HL-60 (cell line): ENCODE results near the gene SLC15A1.

ENCODE experiments used
- CTCF ChIP-seq: IDR thresholded peaks from one replicate; pipeline ENCODE4 v1.5.1; 2011; ENCODE audit warnings: low read length, control low read depth, inconsistent platforms; ENCODE audit not compliant: insufficient read depth
- GABPA ChIP-seq: IDR thresholded peaks from 2 replicates; pipeline ENCODE4 v1.6.1; 2012; ENCODE audit warnings: low read depth
- POLR2AphosphoS5 ChIP-seq: IDR thresholded peaks from 2 replicates; pipeline ENCODE4 v1.6.1; 2012; ENCODE audit warnings: low read depth
- REST ChIP-seq: IDR thresholded peaks from 2 replicates; pipeline ENCODE4 v1.6.1; 2012; ENCODE audit warnings: low read depth; ENCODE audit not compliant: insufficient replicate concordance

- TF ChIP-seq CTCF: no peak
- TF ChIP-seq GABPA: no peak
- no peak for TF ChIP-seq POLR2AphosphoS5
- TF ChIP-seq REST: no peak
Measured at GRCh38 chr13:98729658-98730057, 22.8 kb downstream of the SLC15A1 start.
